T-helper 2 cell treated with Interferon-gamma antibody and Interleukin-4, amounts not matched to agents 100 ng/mL and 5 ng/mL, for 36 hours (primary cell): ENCODE results near the gene MDK. TPM values are rescaled to one million over a fixed set of nuclear protein-coding genes. Genes with fewer than 3 reads are reported as not detected.

Experiments used
- intact Hi-C: fragments of 100-400 bp; cut with micrococcal nuclease; formaldehyde crosslinking; loops from one replicate; pipeline ENCODE4 v1.15.1; 2023
- total RNA-seq: library from RNA; stranded (reverse); gene quantifications from 2 replicates; pipeline ENCODE4 v1.2.3, GENCODE V29; 2022

The MDK gene
- total RNA-seq, 1 donor from 2014 or later, result 4.4 TPM

DNA sequence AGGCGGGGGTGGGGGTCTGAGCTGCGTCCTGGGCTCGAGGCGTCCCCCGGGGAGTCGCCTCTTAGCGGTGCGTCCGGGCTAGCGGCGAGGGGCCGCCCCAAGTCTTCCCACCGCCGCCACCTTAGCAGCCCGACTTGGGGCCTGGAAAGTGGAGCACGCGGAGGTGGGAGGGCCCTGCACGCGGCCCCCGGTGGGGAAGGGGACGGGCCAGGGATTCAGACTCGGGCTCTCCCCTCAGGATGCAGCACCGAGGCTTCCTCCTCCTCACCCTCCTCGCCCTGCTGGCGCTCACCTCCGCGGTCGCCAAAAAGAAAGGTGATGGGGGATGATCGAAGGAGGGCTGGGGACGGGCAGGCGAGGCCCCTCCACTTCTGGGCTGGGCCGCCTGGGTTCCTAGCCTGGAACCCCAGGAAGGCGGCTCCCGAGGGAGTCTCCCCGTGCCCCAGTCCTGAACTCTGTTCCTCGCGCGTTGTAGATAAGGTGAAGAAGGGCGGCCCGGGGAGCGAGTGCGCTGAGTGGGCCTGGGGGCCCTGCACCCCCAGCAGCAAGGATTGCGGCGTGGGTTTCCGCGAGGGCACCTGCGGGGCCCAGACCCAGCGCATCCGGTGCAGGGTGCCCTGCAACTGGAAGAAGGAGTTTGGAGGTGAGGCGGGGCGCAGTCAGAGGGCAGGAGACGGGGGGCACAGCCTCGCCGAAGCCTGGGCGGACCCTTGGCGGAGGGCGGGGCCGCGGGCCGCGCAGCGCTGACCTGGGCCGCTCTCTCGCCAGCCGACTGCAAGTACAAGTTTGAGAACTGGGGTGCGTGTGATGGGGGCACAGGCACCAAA, 563 bp downstream of the MDK start:
- intact Hi-C loops, result no loop called here

DNA sequence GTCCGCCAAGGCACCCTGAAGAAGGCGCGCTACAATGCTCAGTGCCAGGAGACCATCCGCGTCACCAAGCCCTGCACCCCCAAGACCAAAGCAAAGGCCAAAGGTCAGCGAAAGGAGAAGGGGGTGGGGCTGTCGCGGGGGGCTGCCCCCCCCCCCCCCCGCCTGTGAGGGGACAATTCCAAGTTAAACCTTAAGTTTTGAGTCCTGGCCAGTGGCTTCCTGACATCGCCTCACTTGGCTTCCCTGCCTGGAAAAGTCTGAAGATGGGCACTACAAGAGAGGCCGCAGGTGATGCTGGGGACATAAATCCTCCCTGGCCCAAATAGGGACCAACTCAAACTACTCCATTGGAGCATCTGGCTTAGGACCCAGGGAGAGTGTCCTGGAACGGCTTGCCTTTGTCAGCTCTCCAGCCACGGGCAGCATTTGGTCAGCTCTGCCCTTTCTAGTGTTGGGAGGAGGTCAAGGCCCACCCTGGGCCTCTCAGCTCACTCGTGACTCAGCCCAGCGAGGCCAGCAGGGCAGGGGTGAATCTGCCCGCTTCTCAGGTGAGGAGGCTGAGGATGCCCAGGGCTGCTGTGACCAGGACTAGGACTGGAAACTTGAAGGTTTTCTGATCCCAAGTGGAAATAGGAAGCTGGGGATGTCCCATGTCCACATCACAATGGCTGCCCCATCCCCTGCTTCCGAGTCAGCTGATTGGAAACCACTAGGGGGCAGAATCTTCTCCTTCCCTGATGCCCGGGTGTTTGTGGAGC, 1.4 kb downstream of the MDK start:
- intact Hi-C loops, result no loop called here

DNA sequence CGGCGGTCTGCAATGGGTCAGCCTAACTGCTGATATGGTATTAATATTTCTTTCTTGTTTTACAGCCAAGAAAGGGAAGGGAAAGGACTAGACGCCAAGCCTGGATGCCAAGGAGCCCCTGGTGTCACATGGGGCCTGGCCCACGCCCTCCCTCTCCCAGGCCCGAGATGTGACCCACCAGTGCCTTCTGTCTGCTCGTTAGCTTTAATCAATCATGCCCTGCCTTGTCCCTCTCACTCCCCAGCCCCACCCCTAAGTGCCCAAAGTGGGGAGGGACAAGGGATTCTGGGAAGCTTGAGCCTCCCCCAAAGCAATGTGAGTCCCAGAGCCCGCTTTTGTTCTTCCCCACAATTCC, 1.9 kb downstream of the MDK start:
- intact Hi-C loops, result no loop called here

DNA sequence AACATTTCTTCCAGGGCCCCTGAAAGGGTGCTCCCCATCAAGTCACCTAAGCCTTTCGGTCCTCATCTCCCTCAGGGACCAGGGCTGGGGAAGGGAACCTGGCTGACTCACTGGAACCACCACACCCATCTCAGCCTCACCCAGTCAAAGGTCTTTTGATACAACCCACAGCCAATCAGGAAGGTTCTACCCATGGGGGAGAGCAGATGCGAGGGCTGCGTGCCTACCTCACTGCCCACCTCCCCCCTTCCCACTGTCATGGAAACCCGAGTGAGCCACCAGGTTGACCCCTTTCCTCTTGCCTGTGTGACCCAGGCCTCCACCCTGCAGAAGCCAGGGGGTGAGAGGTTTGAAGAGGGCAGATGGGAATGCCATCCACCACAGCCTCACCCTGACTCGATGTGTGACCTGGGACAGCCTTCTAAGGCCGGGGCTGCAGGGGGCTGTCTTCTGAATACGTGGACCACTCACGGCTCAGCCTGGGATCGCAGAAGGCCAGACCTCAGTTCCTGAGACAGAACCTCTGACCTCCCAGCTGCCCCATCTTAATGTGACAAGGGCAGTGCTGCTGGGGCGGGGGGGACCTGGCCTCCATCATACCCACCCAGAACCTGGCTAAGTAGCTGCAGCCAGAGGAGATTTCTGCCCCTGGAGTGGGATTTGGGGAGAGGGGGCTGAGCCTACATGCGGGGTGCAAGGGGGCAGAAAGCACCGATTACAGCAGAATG, 2.7 kb downstream of the MDK start:
- intact Hi-C loops, result no loop called here

DNA sequence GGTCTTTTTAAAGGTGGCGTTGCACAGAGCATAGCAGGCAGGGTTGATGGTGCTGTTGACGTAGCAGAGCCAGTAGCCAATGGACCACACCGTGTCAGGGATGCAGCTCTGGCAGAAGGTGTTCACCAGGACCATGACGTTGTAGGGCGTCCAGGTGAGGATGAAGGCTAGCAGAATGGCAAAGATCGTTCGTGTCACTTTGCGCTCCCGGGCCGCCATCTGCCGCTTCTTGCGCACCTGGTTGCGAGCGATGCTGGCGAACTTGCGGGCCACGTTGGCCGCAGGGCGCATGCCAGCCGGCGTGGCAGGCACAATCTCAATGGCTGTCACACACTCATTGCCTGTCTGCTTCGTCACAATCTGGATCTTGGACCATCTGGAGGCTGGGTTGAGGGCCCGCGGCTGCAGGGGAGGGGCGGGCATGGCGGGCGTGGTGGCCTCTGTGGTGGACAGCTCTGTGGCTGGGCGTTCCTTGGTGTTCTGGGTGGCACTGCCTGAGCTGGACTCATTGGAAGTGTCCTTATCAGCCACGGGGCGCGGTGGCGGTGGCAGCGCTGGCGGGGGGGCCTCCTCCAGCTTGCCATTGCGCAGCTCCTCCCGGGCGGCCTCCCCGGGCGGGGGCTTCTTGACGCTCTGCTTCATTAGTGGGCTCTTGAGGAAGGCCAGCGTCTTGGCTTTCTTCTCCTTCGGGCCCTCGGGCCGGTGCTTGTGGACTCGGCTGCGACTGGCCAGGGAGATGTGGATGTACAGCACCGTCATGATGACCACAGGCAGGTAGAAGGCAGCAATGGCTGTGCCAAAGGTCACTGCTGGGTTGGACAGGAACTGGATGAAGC, 3.9 kb downstream of the MDK start:
- intact Hi-C loops, result no loop called here

DNA sequence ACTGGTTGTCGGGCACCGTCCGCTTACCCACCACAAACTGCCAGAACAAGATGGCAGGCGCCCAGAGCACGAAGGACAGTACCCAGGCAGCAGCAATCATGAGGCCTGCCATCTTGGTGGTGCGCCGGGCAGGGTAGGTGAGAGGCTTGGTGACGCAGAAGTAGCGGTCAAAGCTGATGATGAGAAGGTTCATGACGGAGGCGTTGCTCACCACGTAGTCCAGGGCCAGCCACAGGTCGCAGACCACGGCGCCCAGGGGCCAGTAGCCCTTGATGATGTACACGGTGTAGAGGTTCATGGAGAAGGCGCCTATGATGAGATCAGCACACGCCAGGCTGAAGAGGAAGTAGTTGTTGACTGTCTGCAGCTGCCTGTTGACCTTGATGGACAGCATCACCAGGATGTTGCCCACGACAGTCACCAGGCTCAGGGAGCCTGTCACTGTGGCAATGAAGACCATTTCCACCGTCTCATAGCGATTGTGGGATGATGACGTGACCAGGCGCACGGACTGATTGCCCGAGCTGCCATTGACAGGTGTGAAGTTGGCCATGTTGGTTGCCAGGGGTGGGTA, 4.6 kb downstream of the MDK start:
- intact Hi-C loops, result no loop called here

DNA sequence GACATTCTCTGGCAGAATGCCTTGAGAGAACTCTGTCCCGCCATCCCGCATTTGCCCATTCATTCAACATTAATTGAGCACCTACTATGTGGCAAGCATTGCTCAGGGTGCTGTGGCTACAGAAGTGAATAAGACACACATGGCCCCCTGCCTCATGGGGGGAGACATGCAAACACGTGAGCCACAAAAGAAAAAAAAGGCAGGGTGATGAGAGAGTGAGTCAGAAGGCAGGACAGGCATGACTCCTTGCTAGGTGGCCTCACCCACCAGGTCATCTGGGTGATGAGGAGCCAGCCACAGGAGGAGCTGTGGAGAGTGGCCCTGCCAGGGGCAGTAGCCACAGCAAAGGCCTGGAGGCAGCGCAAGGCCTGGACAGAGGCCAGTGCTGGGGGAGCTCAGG, 5.2 kb downstream of the MDK start:
- intact Hi-C loops, result no loop called here

DNA sequence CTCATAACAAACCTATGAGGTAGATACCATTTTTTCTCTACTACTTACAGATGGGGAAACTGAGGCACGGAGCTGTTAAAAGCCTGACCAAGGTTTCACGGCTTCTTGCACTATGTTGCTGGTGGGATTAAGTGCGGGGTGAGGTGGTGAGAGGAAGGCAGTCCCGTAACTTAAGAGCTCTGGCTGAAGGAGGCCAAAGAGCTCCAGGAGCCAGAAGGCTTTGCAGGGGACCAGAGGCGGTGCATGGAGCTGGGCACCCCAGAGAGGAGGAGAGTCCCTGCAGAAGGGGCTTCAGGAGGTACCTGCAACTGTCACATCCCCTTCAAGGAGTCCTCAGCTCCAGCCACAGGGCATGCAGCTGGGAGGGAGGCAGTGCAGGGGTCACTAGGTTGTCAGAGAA, 6.0 kb downstream of the MDK start:
- intact Hi-C loops, result no loop called here

DNA sequence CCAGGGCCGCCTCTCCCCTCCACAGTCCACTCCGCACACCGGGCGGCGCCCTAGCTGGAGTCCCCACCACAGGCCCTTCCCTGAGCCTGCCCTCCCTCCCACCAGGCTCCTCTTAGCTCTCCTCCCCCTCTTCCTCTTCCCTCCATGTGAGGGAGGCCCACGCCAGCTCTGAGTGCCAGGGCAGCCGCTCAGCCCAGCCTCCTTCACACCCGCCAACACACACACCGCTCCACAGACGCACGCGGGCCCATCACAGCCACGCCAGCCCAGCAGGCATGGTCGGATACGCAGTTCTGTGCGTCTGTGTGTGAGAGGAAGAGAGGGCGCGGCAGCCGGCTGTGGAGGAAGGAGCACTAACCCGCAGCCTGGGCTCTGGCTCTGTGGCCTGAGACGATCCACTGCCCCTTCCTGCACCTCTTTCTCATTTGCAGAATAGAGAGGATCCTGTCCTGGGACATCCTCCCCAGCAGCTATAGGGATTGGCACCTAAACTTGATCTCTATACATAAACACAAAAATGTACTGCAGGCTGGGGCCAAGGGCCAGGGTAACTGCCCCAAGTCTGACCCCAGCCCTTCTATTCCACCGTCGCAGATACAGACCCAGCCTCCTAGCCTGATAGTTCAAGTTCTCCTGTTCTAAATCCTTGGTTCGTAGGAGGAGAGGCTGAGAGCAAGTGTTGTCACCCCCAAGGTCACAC, 6.6 kb downstream of the MDK start:
- intact Hi-C loops, result loop anchor here (2.0 kb wide), 1 partner anchor 141 kb away; no protein-coding TSS in a partner anchor

DNA sequence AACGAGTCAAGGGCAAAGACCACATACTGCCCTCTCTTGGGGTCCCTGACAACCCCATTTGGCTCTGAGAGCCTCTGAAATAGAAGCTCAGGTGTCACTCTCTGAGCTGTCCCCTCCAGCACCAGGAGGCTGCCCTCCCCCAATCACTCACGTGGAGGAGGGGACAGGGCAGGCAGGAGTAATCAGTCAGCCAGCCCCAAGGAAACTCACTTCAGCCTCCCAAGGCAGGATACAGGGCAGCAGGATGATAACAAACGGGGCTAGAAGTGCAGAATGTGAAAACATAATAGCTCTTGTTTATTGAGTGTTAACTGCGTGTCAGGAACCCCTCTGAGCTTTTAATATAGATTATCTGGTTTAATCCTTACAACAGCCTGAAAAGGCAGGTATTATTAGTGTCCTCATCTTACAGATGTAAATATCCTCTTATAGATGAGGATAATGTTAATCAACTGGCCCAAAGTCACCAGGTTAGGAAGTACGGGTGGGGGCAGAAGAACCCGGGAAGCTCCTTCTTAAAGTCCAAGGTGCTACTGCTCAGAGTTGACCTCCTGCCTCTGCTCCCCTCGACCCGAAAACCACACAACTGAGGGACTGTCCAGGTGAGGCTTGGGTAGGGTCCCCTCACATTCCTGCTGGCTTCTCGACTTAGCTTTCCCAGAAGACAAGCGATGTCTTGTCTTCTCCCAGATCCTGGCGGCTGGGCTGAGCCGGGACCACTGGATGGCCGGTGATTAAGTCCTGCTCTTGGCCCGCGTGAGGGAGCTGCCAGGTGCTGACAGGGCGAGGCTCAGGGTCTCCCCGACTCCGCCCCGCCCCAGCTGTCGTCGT, 7.4 kb downstream of the MDK start:
- intact Hi-C loops, result loop anchor here (1.0 to 2.0 kb wide), 2 partner anchors 140 to 228 kb away; partner anchors contain the start of genes ATG13 and HARBI1

DNA sequence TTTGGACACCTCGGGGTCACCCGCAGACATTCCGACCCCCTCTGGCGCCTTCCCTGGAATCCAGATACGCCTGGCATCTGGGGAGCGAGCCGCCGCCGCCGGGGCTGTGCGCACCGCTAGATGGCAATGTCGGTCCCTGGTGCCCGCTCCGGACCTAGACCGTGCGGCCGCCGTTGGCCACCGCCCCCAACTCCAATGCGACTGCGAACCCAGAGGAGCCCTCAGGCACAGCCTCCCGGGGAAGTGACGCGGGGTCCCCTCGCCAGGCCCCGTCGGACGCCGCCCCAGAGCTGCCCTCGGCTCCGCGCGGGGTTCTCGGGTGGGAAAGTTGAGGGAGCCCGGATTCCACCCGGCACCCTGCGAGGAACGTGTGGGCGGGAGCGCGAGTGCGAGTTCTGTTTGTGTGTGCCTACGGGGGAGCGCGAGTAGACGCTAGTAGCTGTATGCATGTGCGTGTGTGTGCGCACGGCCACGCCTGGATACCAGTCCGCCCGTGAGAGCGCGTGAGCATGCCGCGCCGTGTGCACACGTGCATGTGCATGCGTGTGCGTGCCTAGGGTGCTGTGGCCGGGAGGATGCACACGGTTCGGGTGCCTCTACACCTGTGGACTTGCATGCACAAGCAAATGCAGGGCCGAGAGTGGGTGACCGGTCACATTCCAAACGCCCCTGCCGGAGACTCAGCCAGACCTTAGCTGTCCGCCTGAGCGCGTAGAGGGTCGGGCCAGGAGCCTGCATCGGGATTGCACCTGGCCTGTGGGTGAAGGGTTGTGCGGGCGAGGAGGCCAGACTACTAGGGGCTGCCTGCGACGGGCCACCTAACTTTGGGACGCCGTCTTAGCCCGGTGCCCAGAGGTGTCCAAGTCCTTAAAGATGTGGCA, 8.2 kb downstream of the MDK start:
- intact Hi-C loops, result loop anchor here (1.0 to 2.0 kb wide), 2 partner anchors 139 to 228 kb away; partner anchors contain the start of genes ATG13 and HARBI1

DNA sequence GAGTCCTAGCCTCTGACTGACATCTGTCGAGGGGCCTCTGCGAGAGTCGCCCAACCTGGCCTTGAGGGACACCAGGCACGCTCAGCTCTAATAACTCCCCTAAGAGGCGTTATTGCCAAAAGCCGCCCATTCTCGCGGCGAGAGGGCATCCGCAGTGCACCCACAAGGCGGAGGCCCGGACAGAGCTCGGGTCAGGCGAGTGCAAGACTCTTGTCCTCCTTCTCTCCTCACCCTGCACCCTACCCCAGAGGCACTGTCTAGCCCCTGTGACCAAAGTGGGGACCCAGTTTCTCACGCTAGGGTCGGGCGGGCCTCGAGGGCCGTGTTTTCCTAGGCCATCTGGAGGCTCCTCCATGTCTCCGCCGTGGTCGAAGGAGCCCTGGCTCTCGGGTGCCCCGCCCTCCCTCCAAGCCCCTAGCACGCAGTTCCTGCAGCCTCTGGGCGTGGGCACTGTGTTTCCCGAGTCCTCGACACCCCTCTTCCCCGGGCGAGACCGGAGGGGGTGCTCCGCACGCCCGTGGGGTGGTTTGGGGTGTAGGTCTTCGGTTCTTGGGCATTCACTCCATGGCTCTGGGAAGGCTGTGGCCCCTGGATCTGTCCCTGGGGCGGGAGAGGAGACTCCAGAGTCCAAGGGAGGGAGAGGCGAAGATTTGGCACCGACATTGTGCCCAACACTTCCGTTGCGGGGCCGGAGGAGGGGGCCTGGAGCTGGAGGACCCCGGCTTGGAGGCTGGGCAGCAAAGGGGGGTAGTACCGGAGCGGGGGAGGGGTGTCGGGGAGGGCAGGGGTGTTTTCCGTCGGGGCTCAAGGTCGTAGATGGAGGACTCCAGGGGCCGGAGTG, 9.1 kb downstream of the MDK start:
- intact Hi-C loops, result no loop called here

DNA sequence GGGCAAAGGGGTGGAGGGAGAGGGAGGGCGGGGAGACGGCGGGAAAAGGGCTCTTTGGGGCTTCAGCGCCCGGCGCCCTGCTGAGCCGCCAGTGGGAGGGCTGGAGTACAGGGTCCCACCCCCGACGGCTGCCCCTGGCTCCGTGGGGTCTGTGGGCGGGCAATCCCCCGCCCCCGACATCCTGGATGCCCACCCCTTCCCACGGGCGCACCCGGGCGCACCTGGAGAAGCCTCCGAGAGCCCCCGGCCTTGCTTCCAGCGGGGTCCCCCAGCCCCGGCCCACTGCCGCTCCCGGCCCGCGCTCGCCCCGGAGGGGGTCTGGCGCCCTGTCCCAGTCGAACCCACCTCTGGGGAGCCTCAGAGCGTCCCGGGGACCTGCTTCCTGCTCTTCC, 9.7 kb downstream of the MDK start:
- intact Hi-C loops, result no loop called here

DNA sequence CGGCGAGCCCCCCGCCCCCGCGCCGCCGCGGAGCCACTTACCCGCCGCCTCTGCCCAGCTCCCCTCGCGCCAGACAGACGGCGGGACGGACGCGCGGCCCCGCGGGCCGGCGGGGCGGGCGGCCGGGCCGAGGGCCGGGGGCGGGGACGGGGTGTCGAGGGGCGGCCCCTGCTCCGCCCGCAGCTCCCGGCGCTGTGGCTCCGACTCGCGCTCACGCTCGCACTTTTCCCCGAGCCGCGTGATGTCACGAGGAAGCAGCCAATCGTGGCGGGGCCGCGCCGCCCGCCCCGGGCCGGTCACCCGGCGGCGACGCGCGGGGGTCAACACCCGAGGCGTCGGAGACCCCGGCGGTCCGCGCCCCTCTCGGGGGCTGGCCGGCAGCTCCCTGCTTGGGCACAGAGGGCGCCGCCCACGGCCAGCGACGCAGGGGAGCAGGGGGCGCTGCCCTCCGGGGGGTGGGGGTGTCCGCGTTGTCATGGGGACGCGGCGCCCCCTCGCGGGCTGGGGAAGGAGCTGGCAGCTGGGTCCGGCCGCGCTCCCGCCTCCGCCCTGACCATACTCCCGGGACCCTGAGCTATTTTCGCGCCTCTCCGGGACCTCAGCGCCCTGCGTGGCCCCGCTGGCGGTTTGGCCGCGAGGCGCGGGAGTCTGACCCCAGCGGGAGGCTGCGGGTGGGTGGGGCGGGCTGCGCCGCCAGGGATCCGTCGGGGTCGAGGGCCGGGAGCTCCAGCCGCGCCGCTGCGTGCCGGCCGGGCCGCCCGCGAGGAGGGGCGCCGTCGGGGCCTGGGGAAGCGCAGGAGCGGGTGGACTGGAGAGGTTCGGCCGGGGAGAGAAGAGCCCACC, 10.3 kb downstream of the MDK start, which contains the start of gene CHRM4:
Gene CHRM4, minus strand, starts transcription at position 199 of the 843 bp plus-strand sequence. CDS start 5,219 bp downstream, outside the sequence.
- intact Hi-C loops, result loop anchor here (2.0 kb wide), 2 partner anchors 45 to 147 kb away; partner anchors contain the start of gene DGKZ

DNA sequence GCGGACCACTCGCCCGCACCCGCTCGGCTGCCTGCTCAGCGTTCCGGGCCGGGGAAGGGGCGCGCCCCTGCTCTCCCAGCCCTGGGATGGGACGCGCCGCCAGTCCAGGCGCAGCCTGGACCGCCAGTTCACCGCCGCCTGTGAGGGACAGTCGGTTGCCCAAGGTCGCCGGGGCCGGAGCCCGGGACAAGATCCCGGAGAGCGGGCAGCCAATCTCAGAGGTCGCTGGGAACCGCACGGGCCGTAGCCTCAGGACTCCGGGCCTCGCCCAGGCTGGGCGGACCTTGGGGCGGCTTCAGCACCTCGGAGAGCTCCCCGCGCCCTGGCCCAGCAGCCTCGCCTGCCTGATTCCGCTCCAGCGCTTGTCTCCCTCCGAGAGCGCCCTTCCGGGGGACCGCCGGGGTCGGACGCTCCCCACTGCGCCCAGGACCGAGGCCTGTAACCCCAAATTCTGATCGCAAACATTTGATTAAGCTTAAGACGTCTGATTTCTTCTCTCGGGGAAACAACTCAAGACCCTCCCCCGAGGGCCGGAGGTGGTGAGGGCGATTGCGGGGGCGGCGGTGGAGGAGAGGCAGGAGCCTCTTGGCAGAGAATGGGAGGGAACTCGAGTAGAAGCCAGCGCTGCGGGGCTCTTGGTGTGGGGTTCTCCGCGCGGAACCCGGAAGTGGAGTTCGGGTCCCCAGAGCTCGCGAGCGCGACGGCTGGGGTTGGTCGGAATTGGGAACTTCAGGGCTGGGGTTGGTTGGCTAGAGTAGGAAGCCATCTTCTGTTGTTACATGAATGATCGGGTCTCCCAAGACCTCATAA, 11.2 kb downstream of the MDK start:
- intact Hi-C loops, result loop anchor here (2.0 kb wide), 2 partner anchors 46 to 146 kb away; partner anchors contain the start of gene DGKZ
